Trophoblast cell (in vitro differentiated cells and primary cell): ENCODE data around the gene ZYX.

Experiments used
- DNase-seq, 2 donors: peaks; one replicate each; pipeline ENCODE4 v3.0.0-alpha.2; 2016
- H2AFZ ChIP-seq: 2 replicates; pipeline ENCODE4 v1.6.1; 2013; ENCODE audit warnings: low read length, moderate library complexity, mild to moderate bottlenecking; ENCODE audit not compliant: insufficient read depth, poor library complexity
- H2AK5ac ChIP-seq: 2 replicates; pipeline ENCODE4 v1.6.1; 2013; ENCODE audit warnings: mild to moderate bottlenecking, low read length
- H2BK120ac ChIP-seq: 2 replicates; pipeline ENCODE4 v1.6.1; 2013; ENCODE audit warnings: low read length, mild to moderate bottlenecking, moderate library complexity; ENCODE audit not compliant: insufficient read depth, poor library complexity
- H2BK12ac ChIP-seq: 2 replicates; pipeline ENCODE4 v1.6.1; 2013; ENCODE audit warnings: mild to moderate bottlenecking, low read length, moderate library complexity
- H2BK5ac ChIP-seq: 2 replicates; pipeline ENCODE4 v1.6.1; 2013; ENCODE audit warnings: low read length, low read depth, moderate library complexity, mild to moderate bottlenecking; ENCODE audit not compliant: poor library complexity
- H3K14ac ChIP-seq: 2 replicates; pipeline ENCODE4 v1.6.1; 2013; ENCODE audit warnings: mild to moderate bottlenecking, low read length
- H3K18ac ChIP-seq: 2 replicates; pipeline ENCODE4 v1.6.1; 2013; ENCODE audit warnings: mild to moderate bottlenecking, low read length
- H3K23ac ChIP-seq: 2 replicates; pipeline ENCODE4 v1.6.1; 2013; ENCODE audit warnings: low read length
- H3K27ac ChIP-seq: 2 replicates; pipeline ENCODE4 v1.5.1; 2013; ENCODE audit warnings: low read depth, mild to moderate bottlenecking, inconsistent platforms, low read length, moderate library complexity
- H3K27me3 ChIP-seq: 2 replicates; pipeline ENCODE4 v1.6.1; 2013; ENCODE audit warnings: inconsistent platforms, mild to moderate bottlenecking, low read length, moderate library complexity; ENCODE audit not compliant: insufficient read depth
- H3K36me3 ChIP-seq, 2 experiments: 1 replicate in 1 of 2; 2 replicates in 1 of 2; pipeline ENCODE4 v1.6.1; 2013; ENCODE audit warnings: low read length in 2 of 2, mild to moderate bottlenecking in 2 of 2, moderate library complexity in 1 of 2; ENCODE audit not compliant: insufficient read depth in 2 of 2, control insufficient read depth in 1 of 2
- H3K4ac ChIP-seq: 2 replicates; pipeline ENCODE4 v1.6.1; 2013; ENCODE audit warnings: low read depth, mild to moderate bottlenecking, low read length, moderate library complexity
- H3K4me1 ChIP-seq, 2 experiments: 1 replicate in 1 of 2; 2 replicates in 1 of 2; pipeline ENCODE4 v1.6.1; 2013; ENCODE audit warnings: low read length in 2 of 2, mild to moderate bottlenecking in 2 of 2, moderate library complexity in 1 of 2; ENCODE audit not compliant: insufficient read depth in 2 of 2, control insufficient read depth in 1 of 2
- H3K4me2 ChIP-seq: 2 replicates; pipeline ENCODE4 v1.6.1; 2013; ENCODE audit warnings: inconsistent platforms, mild to moderate bottlenecking, low read length, moderate library complexity
- H3K4me3 ChIP-seq: 2 replicates; pipeline ENCODE4 v1.5.1; 2013; ENCODE audit warnings: mild to moderate bottlenecking, low read depth, low read length, inconsistent platforms
- H3K79me1 ChIP-seq: one replicate; pipeline ENCODE4 v1.6.1; 2013; ENCODE audit warnings: low read length
- H3K79me2 ChIP-seq: 2 replicates; pipeline ENCODE4 v1.6.1; 2013; ENCODE audit warnings: low read length, mild to moderate bottlenecking; ENCODE audit not compliant: control insufficient read depth, insufficient read depth, poor library complexity
- H3K9ac ChIP-seq: 2 replicates; pipeline ENCODE4 v1.6.1; 2013; ENCODE audit warnings: mild to moderate bottlenecking, low read length
- H3K9me3 ChIP-seq: 2 replicates; pipeline ENCODE4 v1.6.1; 2013; ENCODE audit warnings: low read depth, mild to moderate bottlenecking, control low read depth, inconsistent platforms, low read length; ENCODE audit not compliant: insufficient read depth
- H4K12ac ChIP-seq: 2 replicates; pipeline ENCODE4 v1.6.1; 2013; ENCODE audit warnings: low read depth, mild to moderate bottlenecking, low read length, moderate library complexity
- H4K8ac ChIP-seq: 2 replicates; pipeline ENCODE4 v1.6.1; 2013; ENCODE audit warnings: low read depth, mild to moderate bottlenecking, low read length, moderate library complexity
- H4K91ac ChIP-seq: one replicate; pipeline ENCODE4 v1.6.1; 2013; ENCODE audit warnings: low read depth, mild to moderate bottlenecking, low read length, moderate library complexity
- WGBS: extraction: QIAGEN DNeasy Blood & Tissue Kit; methylation state at CpG from one replicate; pipeline ENCODE4 v1.1.7; 2013; ENCODE audit warnings: missing lambda C conversion rate; ENCODE audit not compliant: insufficient read length, insufficient coverage; ENCODE audit errors: extremely low coverage; 5-methylcytosine and 5-hydroxymethylcytosine counted together

The ZYX gene

GRCh38 chr7:143351060-143351459 is 30.1 kb upstream of the ZYX start:
- H3K4me2 ChIP-seq = no peak overlapping the region
- no peak overlapping the region for H2AK5ac ChIP-seq
- no peak overlapping the region for H2BK12ac ChIP-seq
- H3K4ac ChIP-seq = no peak overlapping the region
- H3K4me3 ChIP-seq = no peak overlapping the region
- H4K91ac ChIP-seq = no peak overlapping the region
- H2AFZ ChIP-seq = no peak overlapping the region
- H3K9ac ChIP-seq = no peak overlapping the region
- H4K8ac ChIP-seq = no peak overlapping the region
- DNase-seq = no peak
- H3K9me3 ChIP-seq = no peaks in the 10 kb centered on the region
- no peaks in the 10 kb centered on the region for H3K27me3 ChIP-seq
- WGBS = no CpG with 5 or more reads among the region's 5 CpGs
- no peak overlapping the region for H2BK5ac ChIP-seq
- H2BK120ac ChIP-seq = no peak overlapping the region
- H3K18ac ChIP-seq = no peak overlapping the region
- H3K27ac ChIP-seq = no peak overlapping the region
- H3K14ac ChIP-seq = no peak overlapping the region
- peaks cover 6 to 7% of the 10 kb centered on the region in 2 experiments for H3K4me1 ChIP-seq
- no peak overlapping the region for H3K23ac ChIP-seq
- H3K36me3 ChIP-seq = no peaks in the 10 kb centered on the region
- H3K79me1 ChIP-seq = no peaks in the 10 kb centered on the region
- H4K12ac ChIP-seq = no peak overlapping the region
- H3K79me2 ChIP-seq = no peaks in the 10 kb centered on the region

- Histone ChIP-seq H3K4me1 (peaks cover 6 to 7% of the 10 kb centered on the region in 2 experiments), H3K23ac (no peak overlapping the region), H3K79me1 (no peaks in the 10 kb centered on the region), H3K9me3 (no peaks in the 10 kb centered on the region), H3K9ac (no peak overlapping the region), H4K12ac (no peak overlapping the region), H3K4ac (no peak overlapping the region), H3K18ac (no peak overlapping the region), H2BK12ac (no peak overlapping the region), H3K79me2 (no peaks in the 10 kb centered on the region), H2BK120ac (no peak overlapping the region), H2AK5ac (no peak overlapping the region), H2BK5ac (no peak overlapping the region), H3K4me3 (no peak overlapping the region), H3K36me3 (no peaks in the 10 kb centered on the region), H2AFZ (no peak overlapping the region), H3K4me2 (no peak overlapping the region), H3K14ac (no peak overlapping the region), H3K27me3 (no peaks in the 10 kb centered on the region), H3K27ac (no peak overlapping the region), H4K91ac (no peak overlapping the region), H4K8ac (no peak overlapping the region)
- no peak for DNase-seq
- WGBS = no CpG with 5 or more reads among the region's 9 CpGs
Observed at GRCh38 chr7:143351574-143351973, 29.6 kb upstream of the ZYX start.

- WGBS = no CpG with 5 or more reads among the region's 11 CpGs
- Histone ChIP-seq H3K4me1 (peaks cover 6 to 7% of the 10 kb centered on the region in 2 experiments), H3K18ac (no peak overlapping the region), H3K4ac (no peak overlapping the region), H2BK12ac (no peak overlapping the region), H3K23ac (no peak overlapping the region), H4K12ac (no peak overlapping the region), H3K4me3 (no peak overlapping the region), H3K79me1 (no peaks in the 10 kb centered on the region), H3K9ac (no peak overlapping the region), H2BK120ac (no peak overlapping the region), H3K14ac (no peak overlapping the region), H3K27me3 (no peaks in the 10 kb centered on the region), H3K9me3 (no peaks in the 10 kb centered on the region), H4K91ac (no peak overlapping the region), H3K79me2 (no peaks in the 10 kb centered on the region), H2AFZ (no peak overlapping the region), H3K4me2 (no peak overlapping the region), H2AK5ac (no peak overlapping the region), H3K36me3 (no peaks in the 10 kb centered on the region), H2BK5ac (no peak overlapping the region), H3K27ac (no peak overlapping the region), H4K8ac (no peak overlapping the region)
- no peak for DNase-seq
Observed at GRCh38 chr7:143352531-143353002, 28.6 kb upstream of the ZYX start.

- H3K79me1 ChIP-seq = no peaks in the 10 kb centered on the region
- no peaks in the 10 kb centered on the region for H3K36me3 ChIP-seq
- H2AK5ac ChIP-seq = no peak overlapping the region
- H3K27ac ChIP-seq = no peak overlapping the region
- no peak overlapping the region for H3K4me3 ChIP-seq
- H3K14ac ChIP-seq = no peak overlapping the region
- no peak overlapping the region for H3K4me2 ChIP-seq
- H2BK120ac ChIP-seq = no peak overlapping the region
- no peak overlapping the region for H2BK12ac ChIP-seq
- no peak overlapping the region for H2AFZ ChIP-seq
- peaks cover 2% of the 10 kb centered on the region for H3K9me3 ChIP-seq
- no peak overlapping the region for H3K18ac ChIP-seq
- peaks cover under 1% of the 10 kb centered on the region for H3K27me3 ChIP-seq
- no peak overlapping the region for H3K9ac ChIP-seq
- H3K79me2 ChIP-seq = no peaks in the 10 kb centered on the region
- DNase-seq = no peak
- H2BK5ac ChIP-seq = no peak overlapping the region
- WGBS = no CpG with 5 or more reads among the region's 8 CpGs
- peaks cover 6 to 7% of the 10 kb centered on the region in 2 experiments for H3K4me1 ChIP-seq
- H4K91ac ChIP-seq = no peak overlapping the region
- no peak overlapping the region for H3K23ac ChIP-seq
- H4K8ac ChIP-seq = no peak overlapping the region
- no peak overlapping the region for H3K4ac ChIP-seq
- H4K12ac ChIP-seq = no peak overlapping the region
Observed at GRCh38 chr7:143354376-143354775, 26.8 kb upstream of the ZYX start.
